Measurements from ENCODE around the gene RPS10. TPM values are rescaled to one million over a fixed set of nuclear protein-coding genes. Genes with fewer than 3 reads are reported as not detected.

RPS10 gene
- total and polyA plus RNA-seq, 2 donors (not counting 3 experiments of a cell fraction or from before 2014, with no cell fraction given), result 1,416 to 5,496 TPM

DNA sequence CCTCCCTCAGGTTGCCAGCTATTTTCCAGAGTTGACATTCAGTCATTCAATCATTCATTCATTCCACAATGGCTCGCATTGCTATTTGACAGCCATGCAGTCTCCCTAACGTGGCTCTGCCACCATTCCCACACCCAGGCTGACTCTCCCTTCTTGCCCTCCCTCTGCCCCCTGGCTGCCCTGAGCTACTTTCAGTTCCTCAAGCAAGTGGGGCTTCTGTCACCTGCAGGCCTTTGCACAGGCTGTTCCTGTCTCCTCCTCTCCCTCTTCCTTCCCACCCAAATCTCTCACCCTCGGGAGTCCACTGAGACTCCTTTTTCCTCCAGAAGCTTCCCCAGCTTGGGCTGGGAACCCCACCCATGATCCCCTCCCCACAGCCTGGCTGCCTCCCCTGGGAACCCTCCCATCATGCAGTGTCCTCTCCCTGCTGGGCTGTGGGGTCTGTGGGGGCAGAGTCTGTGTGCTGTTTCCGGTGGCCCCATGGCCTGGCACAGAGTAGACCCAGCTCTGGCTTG lies 42.6 kb upstream of the RPS10 start:
- intact Hi-C loops (cut with micrococcal nuclease) (no loop called here), dilution Hi-C loops (cut with MboI; ENCODE audit: extremely low pct_ligation_motif_present, low sequenced_read_pairs) (no loop called here)
- Histone ChIP-seq H2AFZ (ENCODE audit: low read depth, low read length) (no peak overlapping the region), H3K9me3 (replicated peaks; ENCODE audit: control insufficient read depth, insufficient read depth, low read length) (no peaks in the 10 kb centered on the region), H3K79me2 (ENCODE audit: control insufficient read depth, insufficient read depth, low read length) (no peaks in the 10 kb centered on the region), H3K27me3 (ENCODE audit: control insufficient read depth in 2 of 2, insufficient read depth in 2 of 2, low read length in 2 of 2) (peaks cover 5 to 11% of the 10 kb centered on the region in 2 experiments), H3K27ac (ENCODE audit: insufficient read depth, low read depth, low read length) (no peak overlapping the region), H3K4me3 (replicated peaks in 1 of 3; ENCODE audit: insufficient read depth in 1 of 3, low read depth in 1 of 3, low read length in 3 of 3) (no peak overlapping the region), H4K20me1 (replicated peaks; ENCODE audit: control insufficient read depth, extremely low read depth, insufficient read depth, low read length) (no peaks in the 10 kb centered on the region), H3K4me1 (ENCODE audit: control insufficient read depth, extremely low read depth, insufficient read depth, low read length) (no peaks in the 10 kb centered on the region), H3K9me1 (replicated peaks; ENCODE audit: control insufficient read depth, extremely low read depth, insufficient read depth, low read length) (no peaks in the 10 kb centered on the region), H3K9ac (replicated peaks; ENCODE audit: extremely low read depth, insufficient read depth, low read length) (no peak overlapping the region), H3K4me2 (ENCODE audit: insufficient read depth, low read length) (no peak overlapping the region), H3K36me3 (ENCODE audit: control insufficient read depth in 2 of 2, extremely low read depth in 1 of 2, insufficient read depth in 2 of 2, low read length in 2 of 2) (no peaks in the 10 kb centered on the region)
- TF ChIP-seq GATA2 (IDR thresholded peaks at IDR 0.05; ENCODE audit: insufficient read depth, insufficient read length, low read depth, low read length) (no peak), MAX (IDR thresholded peaks at IDR 0.05; ENCODE audit: insufficient read depth, insufficient read length) (no peak), MYC (IDR thresholded peaks at IDR 0.05; ENCODE audit: low read depth, low read length) (no peak), JUN (IDR thresholded peaks at IDR 0.05; ENCODE audit: borderline replicate concordance, insufficient read depth, insufficient read length, low read depth) (no peak), EZH2 (IDR thresholded peaks at IDR 0.05; ENCODE audit: borderline replicate concordance, low read depth, low read length, severe bottlenecking) (no peak), POLR2A (IDR thresholded peaks at IDR 0.05; ENCODE audit: low read depth, low read length) (no peak), FOS (IDR thresholded peaks at IDR 0.05; ENCODE audit: borderline replicate concordance, insufficient read depth, low read length) (no peak), POLR2AphosphoS5 (IDR thresholded peaks at IDR 0.05; ENCODE audit: insufficient read depth, low read depth, low read length) (no peak)
- TF ChIP-seq, protein P1, sequence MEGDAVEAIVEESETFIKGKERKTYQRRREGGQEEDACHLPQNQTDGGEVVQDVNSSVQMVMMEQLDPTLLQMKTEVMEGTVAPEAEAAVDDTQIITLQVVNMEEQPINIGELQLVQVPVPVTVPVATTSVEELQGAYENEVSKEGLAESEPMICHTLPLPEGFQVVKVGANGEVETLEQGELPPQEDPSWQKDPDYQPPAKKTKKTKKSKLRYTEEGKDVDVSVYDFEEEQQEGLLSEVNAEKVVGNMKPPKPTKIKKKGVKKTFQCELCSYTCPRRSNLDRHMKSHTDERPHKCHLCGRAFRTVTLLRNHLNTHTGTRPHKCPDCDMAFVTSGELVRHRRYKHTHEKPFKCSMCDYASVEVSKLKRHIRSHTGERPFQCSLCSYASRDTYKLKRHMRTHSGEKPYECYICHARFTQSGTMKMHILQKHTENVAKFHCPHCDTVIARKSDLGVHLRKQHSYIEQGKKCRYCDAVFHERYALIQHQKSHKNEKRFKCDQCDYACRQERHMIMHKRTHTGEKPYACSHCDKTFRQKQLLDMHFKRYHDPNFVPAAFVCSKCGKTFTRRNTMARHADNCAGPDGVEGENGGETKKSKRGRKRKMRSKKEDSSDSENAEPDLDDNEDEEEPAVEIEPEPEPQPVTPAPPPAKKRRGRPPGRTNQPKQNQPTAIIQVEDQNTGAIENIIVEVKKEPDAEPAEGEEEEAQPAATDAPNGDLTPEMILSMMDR (IDR thresholded peaks at IDR 0.05; ENCODE audit: extremely low read depth in 1 of 2, insufficient read depth in 1 of 2, low read depth in 1 of 2, low read length in 2 of 2), result no peak
- no TSS peak for BruUV-seq (replicated peaks)
- DNase-seq (ENCODE audit: low read depth, low spot score) (no peak), FAIRE-seq (no peak)
- ChIA-PET POLR2A (interaction anchor here (0.6 kb wide), 1 partner anchor 12 kb away, joined by 12 read pairs; no protein-coding TSS in a partner anchor), CTCF (interaction anchor here (2.2 kb wide), 1 partner anchor 9 kb away, joined by 6 read pairs; no protein-coding TSS in a partner anchor)

Data from endothelial cell of umbilical vein (primary cell).